Activated gamma-delta T cell (primary cell): ENCODE measurements around the gene NUP50.

Experiments
- DNase-seq: peaks from one replicate; lab custom pipeline; 2025; lab: John Stamatoyannopoulos, UW

The NUP50 gene

GRCh38 chr22:45194686-45195085 is 31.0 kb downstream of the NUP50 start:
- DNase-seq, result no peak

DNA sequence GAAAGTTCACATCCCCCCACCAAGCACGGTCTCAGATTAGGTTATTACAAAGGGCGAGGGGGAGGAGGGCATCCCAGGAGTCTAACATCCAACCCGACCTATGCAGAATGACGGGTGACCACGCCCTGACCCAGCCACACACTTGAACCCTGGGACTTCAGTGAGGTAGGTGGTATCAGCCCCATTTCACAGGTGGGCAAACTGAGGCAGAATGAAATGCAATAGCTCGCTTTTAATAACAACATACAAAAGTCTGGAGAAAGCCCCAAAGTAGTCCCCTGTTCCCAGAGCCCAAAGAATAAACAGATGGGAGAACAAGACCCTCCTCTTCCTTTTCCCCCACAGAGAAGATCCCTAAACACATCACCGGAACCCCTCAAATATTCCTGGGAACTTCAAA is 31.9 kb downstream of the NUP50 start:
- DNase-seq, result no peak

- no peak for DNase-seq
Measured at GRCh38 chr22:45196308-45196707, 32.6 kb downstream of the NUP50 start.

DNA sequence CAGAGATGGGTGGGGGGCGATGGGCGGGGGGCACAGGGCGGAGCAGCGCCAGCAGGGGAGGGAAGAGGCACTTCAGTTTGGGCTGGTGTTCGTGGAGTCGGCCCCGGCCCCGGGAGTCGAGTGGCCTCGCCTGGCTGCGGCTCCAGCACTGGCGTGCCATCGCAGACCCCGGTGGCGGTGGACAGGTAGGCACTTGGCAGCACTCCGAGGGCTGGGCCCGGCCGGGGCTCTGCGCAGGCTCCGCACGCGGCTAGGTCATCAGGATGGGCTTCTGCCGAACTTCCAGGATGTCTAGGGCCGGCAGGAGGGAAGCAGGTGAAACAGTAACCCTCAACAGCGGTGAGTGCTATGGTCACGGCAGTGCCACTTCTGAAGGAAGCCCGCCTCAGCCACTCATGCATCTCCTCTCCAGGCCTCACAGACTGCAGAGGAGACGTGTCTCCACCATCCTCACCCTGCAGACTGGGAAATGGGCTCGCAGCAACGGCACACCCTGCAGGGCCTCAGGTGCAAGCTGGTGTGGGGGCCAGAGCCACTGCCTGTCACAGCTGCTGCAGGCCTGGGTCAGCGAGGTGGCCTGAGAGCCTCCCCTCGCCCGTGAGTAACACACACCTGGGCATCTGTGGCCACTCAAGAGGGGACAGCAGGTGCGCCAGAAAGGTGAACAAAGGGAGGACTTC is 33.3 kb downstream of the NUP50 start:
- no peak for DNase-seq

DNA sequence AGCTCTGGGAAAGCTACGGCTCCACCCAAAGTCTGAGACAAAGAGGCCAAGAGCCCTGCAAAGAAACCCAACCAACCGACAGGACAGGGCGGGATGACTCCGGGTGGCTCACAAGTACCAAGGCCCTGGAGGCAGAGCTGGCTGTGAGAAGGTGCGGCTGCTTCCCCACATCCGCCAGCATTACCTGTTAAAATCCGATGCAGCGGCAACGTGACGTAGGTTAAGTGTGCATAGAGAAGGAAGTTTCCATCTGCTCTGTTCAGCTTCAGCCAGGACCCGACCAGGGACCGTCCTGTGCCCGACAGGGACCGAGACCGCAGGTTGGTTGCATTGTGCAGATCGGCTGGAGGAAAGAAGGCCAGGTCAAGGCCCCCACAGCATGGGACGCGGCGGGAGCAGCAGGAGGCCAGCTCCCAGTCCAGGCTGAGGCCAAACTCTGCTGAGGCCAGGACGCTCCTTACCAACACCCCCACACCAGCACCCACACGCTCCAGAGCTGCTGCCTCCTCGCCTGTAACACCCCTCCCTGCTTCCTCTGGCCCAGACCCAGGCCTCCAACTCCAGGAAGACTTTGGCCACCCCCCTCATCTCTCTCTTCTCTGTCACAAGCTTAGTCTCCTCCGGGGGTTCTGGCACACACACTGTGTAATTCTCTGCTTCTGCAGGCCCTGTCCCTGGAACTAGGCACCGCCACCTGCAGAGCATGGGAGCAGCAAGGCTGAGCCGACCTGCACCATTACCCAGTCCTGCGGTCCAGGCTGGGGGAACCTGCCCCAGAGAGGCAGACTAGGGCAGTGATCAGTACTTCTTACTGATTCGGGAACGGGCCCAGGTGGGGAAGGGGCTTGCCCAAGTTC is 34.1 kb downstream of the NUP50 start:
- DNase-seq, result no peak

GRCh38 chr22:45198463-45198795 is 34.7 kb downstream of the NUP50 start:
- DNase-seq, result no peak

DNA sequence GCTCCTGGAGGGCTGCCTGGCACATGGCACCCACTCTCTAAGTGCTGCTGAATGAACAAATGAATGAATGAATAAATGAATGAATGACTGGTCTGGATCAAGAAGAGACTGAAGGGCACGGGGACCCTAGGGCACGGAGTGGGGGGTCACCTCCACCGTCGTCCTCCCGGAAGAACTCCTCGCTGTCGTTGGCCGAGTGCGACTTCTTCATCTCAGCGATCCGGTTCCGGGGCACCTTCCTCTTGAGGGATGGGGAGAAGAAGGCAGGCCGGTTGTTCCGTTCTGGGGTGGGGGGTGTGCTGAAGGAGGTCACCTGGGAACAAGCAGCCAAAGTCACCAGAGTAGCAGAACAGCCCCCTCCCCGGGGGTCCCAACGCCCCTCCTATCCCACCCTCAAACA is 36.0 kb downstream of the NUP50 start:
- DNase-seq, result no peak

DNA sequence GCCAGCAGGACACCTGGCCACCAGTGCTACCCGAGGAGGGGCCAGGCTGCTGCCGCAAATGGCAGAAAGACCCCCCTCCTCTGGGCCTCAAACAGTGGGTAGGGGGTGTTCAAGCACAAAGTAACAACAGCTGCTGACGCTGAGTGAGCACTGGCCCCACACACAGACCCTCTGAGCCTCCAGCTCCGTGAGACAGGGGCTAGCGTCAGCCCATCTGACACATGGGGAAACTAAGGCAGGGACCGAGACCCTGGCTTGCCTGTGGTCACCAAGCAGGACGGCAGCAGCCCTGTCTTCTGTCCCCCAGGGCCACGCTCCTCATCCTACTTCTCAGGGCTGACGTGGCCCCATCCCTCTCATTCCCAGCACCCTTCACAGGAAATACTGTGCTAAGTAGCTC is 36.5 kb downstream of the NUP50 start:
- DNase-seq, result no peak

DNA sequence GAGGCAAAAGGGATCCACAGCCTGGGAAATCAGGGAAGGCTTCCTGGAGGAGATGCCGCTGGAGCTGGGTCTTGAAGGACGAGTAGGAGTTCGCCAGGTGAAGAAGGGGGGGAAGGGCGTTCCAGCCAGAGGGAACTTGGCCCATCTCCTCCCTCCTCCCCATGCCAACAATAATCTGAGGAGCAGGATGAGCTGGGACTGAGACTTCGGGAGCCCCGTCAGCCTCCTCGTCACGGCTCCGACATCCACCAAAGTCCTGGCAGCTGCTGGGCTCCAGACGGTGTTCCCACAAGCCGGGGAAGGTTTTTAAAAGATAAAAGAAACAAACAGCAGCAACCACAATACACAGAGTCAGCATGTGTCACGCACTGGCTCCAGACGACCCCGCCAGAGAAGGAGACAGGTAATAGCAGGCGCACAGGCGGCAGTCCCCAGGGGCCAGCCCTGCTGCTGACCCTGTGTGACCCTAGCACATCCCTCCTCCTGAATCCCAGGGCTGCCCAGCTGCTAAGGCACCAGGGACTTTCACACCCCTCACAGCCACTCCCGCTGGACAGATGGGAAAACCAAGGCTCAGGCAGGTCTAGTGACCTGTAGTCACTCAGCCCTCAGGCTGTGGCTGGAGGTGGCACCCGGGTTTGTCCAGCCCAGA is 37.3 kb downstream of the NUP50 start:
- DNase-seq, result no peak

DNA sequence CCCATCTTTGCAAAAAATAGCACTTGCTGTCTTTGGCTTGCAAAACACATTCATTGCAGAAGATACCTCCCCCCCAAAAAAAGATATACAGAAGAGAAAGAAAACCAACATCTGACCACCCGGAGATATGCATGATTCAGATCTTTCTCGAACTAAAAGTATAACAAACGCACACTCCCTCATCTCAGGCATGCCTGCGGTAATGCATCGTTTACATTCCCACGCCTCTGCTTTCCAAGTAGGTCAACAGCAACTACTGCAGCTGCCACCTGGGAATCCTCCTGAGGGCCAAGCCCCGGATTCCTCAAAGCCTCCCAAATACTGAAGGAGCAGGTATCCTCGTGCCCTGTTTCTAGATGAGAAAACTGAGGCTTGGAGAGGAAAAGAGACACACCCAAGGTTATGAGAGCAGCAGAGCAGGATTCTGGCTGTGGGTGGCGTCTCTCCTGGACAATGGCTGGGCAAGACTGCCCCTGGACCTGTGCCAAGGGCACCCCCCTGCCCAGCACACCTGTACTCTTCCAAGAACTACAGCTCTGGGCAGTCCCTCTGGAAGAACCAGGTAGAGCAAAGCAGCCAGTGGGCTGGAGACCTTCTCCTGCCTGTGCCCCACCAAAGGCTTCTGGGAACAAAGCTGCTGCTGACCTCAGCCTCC is 38.1 kb downstream of the NUP50 start:
- no peak for DNase-seq

DNA sequence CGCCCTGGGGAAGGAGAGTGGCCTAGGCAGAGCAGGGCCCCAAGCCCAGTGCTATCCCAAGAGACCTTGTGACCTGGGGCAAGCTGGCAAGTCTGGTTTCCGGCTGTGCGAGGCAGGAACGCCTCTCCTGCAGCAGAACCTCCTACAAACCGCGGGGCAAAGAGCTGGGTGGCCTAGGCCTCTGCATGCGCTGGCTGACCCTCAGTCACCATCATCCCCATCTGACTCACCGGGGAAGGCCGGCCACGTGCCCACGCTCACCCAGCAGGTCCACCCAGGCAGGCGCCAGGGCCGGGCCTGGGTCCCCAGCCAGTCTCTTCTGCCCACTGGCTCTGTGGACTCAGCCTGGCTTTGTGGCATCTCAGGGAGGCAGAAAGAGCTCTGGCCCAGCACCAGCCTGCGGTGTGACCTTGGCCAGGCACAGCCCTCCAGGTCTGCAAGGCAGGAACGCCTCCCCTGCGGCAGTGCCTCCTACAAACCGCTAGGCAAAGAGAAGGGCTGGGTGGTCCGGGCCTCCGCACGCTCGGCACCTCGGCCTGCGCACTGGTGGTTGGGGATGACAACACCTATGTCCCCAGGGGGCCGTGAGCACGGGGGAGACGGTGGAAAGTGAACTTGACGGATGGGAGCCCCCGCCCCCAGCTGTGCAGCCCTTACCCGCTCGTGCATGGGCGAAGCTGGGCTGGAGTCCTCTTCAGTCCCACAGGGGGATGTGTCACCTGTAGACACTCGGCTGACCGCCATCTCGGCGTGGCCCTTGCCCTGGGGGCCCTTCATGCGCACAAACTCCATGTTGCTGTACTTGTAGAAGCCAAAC is 38.8 kb downstream of the NUP50 start:
- no peak for DNase-seq

DNA sequence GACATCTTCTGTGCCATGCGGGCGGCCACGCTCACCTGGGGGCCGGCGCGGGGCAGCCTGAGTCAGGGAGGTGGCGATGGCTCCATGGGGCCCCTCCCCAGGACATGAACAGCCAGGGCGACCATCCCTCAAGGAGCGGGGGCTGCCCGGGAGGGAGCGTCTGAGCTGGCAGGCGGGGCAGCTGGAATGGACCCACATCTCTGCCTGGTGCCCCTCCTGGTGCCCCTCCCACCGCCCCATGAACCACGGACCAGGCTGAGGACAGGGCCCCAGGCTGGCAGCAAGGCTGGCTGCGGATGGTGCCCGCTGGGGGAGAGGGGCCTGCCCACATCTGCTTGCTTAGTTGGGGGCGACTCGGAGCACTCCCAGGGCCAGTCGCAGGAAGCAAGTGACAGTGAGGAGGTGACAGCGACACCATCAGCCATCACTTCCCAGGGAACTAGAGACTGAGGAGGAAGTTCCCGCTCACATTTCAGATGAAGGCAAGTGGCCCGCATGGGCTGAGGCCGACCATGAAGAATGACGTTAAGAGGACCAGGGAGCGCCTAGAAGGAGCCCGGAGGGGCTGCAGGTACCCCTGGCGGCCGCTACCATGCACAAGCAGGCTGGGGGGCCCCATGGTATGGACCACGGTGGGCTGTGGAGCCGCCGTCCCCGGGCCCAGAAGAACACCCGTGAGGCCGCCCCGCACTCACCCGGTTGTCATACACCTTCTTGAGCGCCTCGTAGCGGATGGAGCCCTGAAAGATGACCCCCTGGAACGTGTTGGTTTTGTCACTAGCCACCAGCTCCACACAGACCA is 39.6 kb downstream of the NUP50 start:
- no peak for DNase-seq

DNA sequence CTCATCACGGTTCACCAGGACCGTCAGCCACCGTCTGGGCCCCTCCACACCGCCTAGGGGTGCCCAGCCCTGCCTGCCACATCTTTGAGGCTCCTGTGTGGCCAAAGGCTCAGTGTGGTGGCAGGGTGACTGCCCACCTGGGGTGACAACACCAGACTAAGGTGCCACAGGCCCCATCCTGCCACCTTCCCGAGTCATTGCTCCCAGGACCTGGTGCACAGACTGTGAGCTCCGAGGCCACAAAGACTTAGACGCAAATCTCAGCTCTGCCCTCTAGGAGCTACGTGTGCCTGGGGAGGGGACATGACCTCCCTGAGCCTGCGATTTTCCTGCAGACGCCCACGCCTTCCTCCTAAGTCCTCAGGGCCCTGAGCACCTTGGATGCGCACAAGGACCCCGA is 40.5 kb downstream of the NUP50 start:
- DNase-seq, result no peak

DNA sequence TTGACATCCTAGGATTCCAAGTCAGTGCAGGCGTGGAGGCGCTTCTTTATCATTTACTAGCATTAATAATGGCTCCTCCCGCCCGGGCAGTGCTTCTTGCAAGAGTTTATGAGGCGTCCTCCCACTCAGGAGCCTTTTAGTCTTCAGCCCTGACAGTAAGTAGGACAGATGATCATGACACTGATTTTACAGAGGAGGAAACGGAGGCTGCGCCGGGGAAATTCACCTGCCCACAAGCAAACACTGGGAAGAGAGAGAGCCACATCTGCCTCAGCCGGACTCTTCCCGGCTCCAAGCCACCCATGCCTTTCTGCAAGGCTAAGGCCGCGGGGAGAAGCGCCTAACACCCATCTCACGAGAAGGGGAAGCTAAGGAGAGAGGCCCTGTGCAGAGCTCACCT is 41.1 kb downstream of the NUP50 start:
- DNase-seq, result no peak

- no peak for DNase-seq
Measured at GRCh38 chr22:45205276-45205925, 41.7 kb downstream of the NUP50 start.

DNA sequence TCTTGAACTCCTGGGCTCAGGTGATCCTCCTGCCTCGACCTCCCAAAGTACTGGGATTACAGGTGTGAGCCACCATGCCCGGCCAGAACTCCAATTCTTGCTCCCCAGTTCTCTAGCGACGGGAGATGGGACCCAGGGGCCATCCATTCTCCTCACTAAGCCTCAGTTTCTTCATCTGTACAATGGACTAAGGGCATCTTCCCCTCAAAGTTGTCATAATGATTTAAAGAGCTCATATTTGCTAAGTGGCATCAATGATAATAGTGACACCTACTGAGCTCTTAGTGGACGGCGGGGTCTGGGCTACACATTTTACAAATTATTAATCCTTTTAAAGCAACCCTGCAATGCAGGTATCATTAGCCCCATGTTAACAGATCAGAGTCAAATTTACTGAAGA is 42.5 kb downstream of the NUP50 start:
- DNase-seq, result no peak

DNA sequence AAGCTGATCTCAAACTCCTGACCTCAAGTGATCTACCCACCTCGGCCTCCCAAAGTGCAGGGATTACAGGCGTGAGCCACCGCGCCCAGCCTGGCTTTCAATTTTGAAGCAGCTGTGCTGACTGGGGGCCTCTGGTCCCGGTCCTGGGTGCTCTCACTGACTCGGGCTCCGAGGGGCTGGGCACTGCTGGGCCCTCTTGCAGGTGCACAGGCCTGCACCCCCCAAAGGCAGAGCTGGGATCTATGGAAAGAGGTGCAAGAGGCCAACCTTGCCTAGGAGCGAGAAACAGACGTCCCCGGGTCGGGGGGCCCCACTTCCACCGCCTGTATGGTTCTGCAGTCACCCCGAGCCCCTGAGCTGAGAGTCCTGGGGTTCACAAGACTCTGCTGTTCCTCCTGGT is 43.8 kb downstream of the NUP50 start:
- no peak for DNase-seq

GRCh38 chr22:45207981-45208664 is 44.4 kb downstream of the NUP50 start:
- DNase-seq, result no peak

DNA sequence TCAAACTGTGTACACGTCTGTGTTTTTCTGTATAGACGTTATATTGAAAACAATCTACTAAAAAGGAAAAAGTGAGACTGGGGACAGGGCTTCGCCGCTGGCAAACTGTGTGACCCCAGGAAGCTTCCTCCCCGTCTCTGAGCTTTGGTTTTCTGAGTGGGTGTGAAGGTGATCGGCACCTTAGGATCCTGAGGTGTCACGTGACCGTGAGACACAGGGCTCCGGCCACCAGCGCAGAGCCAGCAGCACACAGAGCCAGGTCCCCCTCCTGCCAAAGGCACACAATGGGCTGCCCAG is 44.9 kb downstream of the NUP50 start:
- no peak for DNase-seq
